ENCODE measurements around the gene GRIK5. TPM values are rescaled to one million over a fixed set of nuclear protein-coding genes. Genes with fewer than 3 reads are reported as not detected.
"Not testable (repeated sequence)": the region's sequence is repeated elsewhere in the genome, so short reads cannot be mapped to it uniquely, and the experiment has no call there.

The GRIK5 gene
- total RNA-seq, 1 experiment from 2014 or later: 0.48 TPM

GRCh38 chr19:42034640-42035391 lies 35.2 kb downstream of the GRIK5 start:
- H3K36me3 ChIP-seq (ENCODE audit: control insufficient read depth, insufficient read depth, low read length); H3K4me1 ChIP-seq; H3K27ac Mint-ChIP-seq (ENCODE audit: unreplicated experiment); intact Hi-C loops (cut with micrococcal nuclease; ENCODE audit: unreplicated experiment); H3K4me3 Mint-ChIP-seq (ENCODE audit: unreplicated experiment); H3K9me3 Mint-ChIP-seq (ENCODE audit: unreplicated experiment); H3K27me3 Mint-ChIP-seq (ENCODE audit: insufficient read depth, unreplicated experiment); H3K27me3 ChIP-seq (replicated peaks; ENCODE audit: control insufficient read depth, insufficient read depth, low read length); BruUV-seq (replicated peaks); POLR2A ChIA-PET; H3K4me3 ChIP-seq (ENCODE audit: low read depth, low read length); H3K36me3 Mint-ChIP-seq (ENCODE audit: insufficient read depth, unreplicated experiment); H3K4me1 Mint-ChIP-seq (ENCODE audit: low read depth, unreplicated experiment); H3K9me3 ChIP-seq: not testable (repeated sequence)
- TF ChIP-seq CTCF (IDR thresholded peaks at IDR 0.05; ENCODE audit: insufficient read depth in 1 of 2, low read depth in 1 of 2, low read length in 1 of 2, severe bottlenecking in 1 of 2, unreplicated experiment in 1 of 2): peak; percentile 89 to 90
- peak; percentile 60 to 75 for DNase-seq
- CTCF ChIA-PET: interaction anchor here (0.5 to 1.4 kb wide), 17 partner anchors 10 to 260 kb away, joined by 3 to 16 read pairs (median 5); partner anchors contain the start of genes RABAC1, RPS19 and ZNF574

- H3K4me1 Mint-ChIP-seq (ENCODE audit: low read depth, unreplicated experiment): no peaks in the 10 kb centered on the region
- ChIA-PET CTCF (interaction anchor here (1.1 kb wide), 1 partner anchor 178 kb away, joined by 3 read pairs; no protein-coding TSS in a partner anchor), POLR2A (no interaction called here)
- peaks cover 4% of the 10 kb centered on the region for H3K27me3 Mint-ChIP-seq (ENCODE audit: insufficient read depth, unreplicated experiment)
- intact Hi-C loops (cut with micrococcal nuclease; ENCODE audit: unreplicated experiment): no loop called here
- BruUV-seq (replicated peaks): no TSS peak
- Histone ChIP-seq H3K4me3 (ENCODE audit: low read depth, low read length) (no peak overlapping the region), H3K27me3 (replicated peaks; ENCODE audit: control insufficient read depth, insufficient read depth, low read length) (peaks cover 2% of the 10 kb centered on the region; the same call in 1 of the 2 replicates), H3K9me3 (no peaks in the 10 kb centered on the region), H3K36me3 (ENCODE audit: control insufficient read depth, insufficient read depth, low read length) (no peaks in the 10 kb centered on the region), H3K4me1 (no peaks in the 10 kb centered on the region)
- no peak for TF ChIP-seq CTCF (IDR thresholded peaks at IDR 0.05; ENCODE audit: insufficient read depth in 1 of 2, low read depth in 1 of 2, low read length in 1 of 2, severe bottlenecking in 1 of 2, unreplicated experiment in 1 of 2)
- H3K9me3 Mint-ChIP-seq (ENCODE audit: unreplicated experiment): no peaks in the 10 kb centered on the region
- no peak overlapping the region for H3K27ac Mint-ChIP-seq (ENCODE audit: unreplicated experiment)
- H3K36me3 Mint-ChIP-seq (ENCODE audit: insufficient read depth, unreplicated experiment): no peaks in the 10 kb centered on the region
- no peak overlapping the region for H3K4me3 Mint-ChIP-seq (ENCODE audit: unreplicated experiment)
- DNase-seq: no peak
Measured at GRCh38 chr19:42033413-42033812, 36.6 kb downstream of the GRIK5 start.

- Mint-ChIP-seq H3K36me3 (ENCODE audit: insufficient read depth, unreplicated experiment) (no peaks in the 10 kb centered on the region), H3K4me3 (ENCODE audit: unreplicated experiment) (no peak overlapping the region), H3K9me3 (ENCODE audit: unreplicated experiment) (no peaks in the 10 kb centered on the region), H3K27ac (ENCODE audit: unreplicated experiment) (no peak overlapping the region), H3K27me3 (ENCODE audit: insufficient read depth, unreplicated experiment) (peaks cover 4% of the 10 kb centered on the region), H3K4me1 (ENCODE audit: low read depth, unreplicated experiment) (no peaks in the 10 kb centered on the region)
- no peak overlapping the region for H3K4me3 ChIP-seq (ENCODE audit: low read depth, low read length)
- intact Hi-C loops (cut with micrococcal nuclease; ENCODE audit: unreplicated experiment): no loop called here
- POLR2A ChIA-PET: no interaction called here
- H3K36me3 ChIP-seq (ENCODE audit: control insufficient read depth, insufficient read depth, low read length): no peaks in the 10 kb centered on the region
- peaks cover 2% of the 10 kb centered on the region; the same call in 1 of the 2 replicates for H3K27me3 ChIP-seq (replicated peaks; ENCODE audit: control insufficient read depth, insufficient read depth, low read length)
- no peak for TF ChIP-seq CTCF (IDR thresholded peaks at IDR 0.05; ENCODE audit: insufficient read depth in 1 of 2, low read depth in 1 of 2, low read length in 1 of 2, severe bottlenecking in 1 of 2, unreplicated experiment in 1 of 2)
- H3K9me3 ChIP-seq: no peaks in the 10 kb centered on the region
- DNase-seq: no peak
- CTCF ChIA-PET: no interaction called here
- H3K4me1 ChIP-seq: no peaks in the 10 kb centered on the region
- no TSS peak for BruUV-seq (replicated peaks)
Measured at GRCh38 chr19:42032431-42032830, 37.6 kb downstream of the GRIK5 start.
